Measurements from ENCODE around the gene EIF5A. TPM values are rescaled to one million over a fixed set of nuclear protein-coding genes. Genes with fewer than 3 reads are reported as not detected.

EIF5A gene
- polyA plus RNA-seq, 3 donors = 313 to 353 (median 324) TPM

Other genes starting within 250 kb of the EIF5A start
- 1 to 10 TPM in 1 of 3 donors, under 1 TPM in 2; 0.89 to 2.2 (median 0.92) TPM for gene CLEC10A, start 227.4 kb upstream of the EIF5A start, polyA plus RNA-seq (ENCODE audit: insufficient read length in 3 of 3)
- gene ASGR2, start 192.8 kb upstream of the EIF5A start, polyA plus RNA-seq (ENCODE audit: insufficient read length in 3 of 3) = 1 to 10 TPM in 2 of 3 donors, under 1 TPM in 1; 0.89 to 2.6 (median 2.1) TPM
- gene ASGR1, start 128.3 kb upstream of the EIF5A start, polyA plus RNA-seq (ENCODE audit: insufficient read length in 3 of 3) = 10 to 100 TPM in 1 of 3 donors, 1 to 10 TPM in 2; 6.1 to 10.7 (median 7.2) TPM
- gene DLG4, start 87.8 kb upstream of the EIF5A start, polyA plus RNA-seq (ENCODE audit: insufficient read length in 3 of 3) = 10 to 100 TPM; 28.3 to 47.7 (median 37.6) TPM
- 100 to 1,000 TPM; 438 to 579 (median 497) TPM for gene ACADVL, start 87.7 kb upstream of the EIF5A start, polyA plus RNA-seq (ENCODE audit: insufficient read length in 3 of 3)
- 10 to 100 TPM; 49.8 to 66.7 (median 64.4) TPM for gene DVL2, start 73.1 kb upstream of the EIF5A start, polyA plus RNA-seq (ENCODE audit: insufficient read length in 3 of 3)
- 10 to 100 TPM; 51.3 to 65.8 (median 53.1) TPM for gene PHF23, start 68.2 kb upstream of the EIF5A start, polyA plus RNA-seq (ENCODE audit: insufficient read length in 3 of 3)
- gene GABARAP, start 65.2 kb upstream of the EIF5A start, polyA plus RNA-seq (ENCODE audit: insufficient read length in 3 of 3) = 100 to 1,000 TPM; 435 to 476 (median 455) TPM
- gene CTDNEP1, start 55.9 kb upstream of the EIF5A start, polyA plus RNA-seq (ENCODE audit: insufficient read length in 3 of 3) = 100 to 1,000 TPM; 151 to 152 (median 151) TPM
- gene ELP5, start 55.4 kb upstream of the EIF5A start, polyA plus RNA-seq (ENCODE audit: insufficient read length in 3 of 3) = 10 to 100 TPM; 51.6 to 63.0 (median 55.1) TPM
- gene CLDN7, start 45.1 kb upstream of the EIF5A start, polyA plus RNA-seq (ENCODE audit: insufficient read length in 3 of 3) = 10 to 100 TPM; 41.1 to 74.2 (median 41.8) TPM
- 1 to 10 TPM; 1.8 to 2.7 (median 2.5) TPM for gene SLC2A4, start 25.9 kb upstream of the EIF5A start, polyA plus RNA-seq (ENCODE audit: insufficient read length in 3 of 3)
- 1 to 10 TPM; 3.8 to 5.3 (median 5.2) TPM for gene YBX2, start 13.0 kb upstream of the EIF5A start, polyA plus RNA-seq (ENCODE audit: insufficient read length in 3 of 3)
- 100 to 1,000 TPM in 1 of 3 donors, 10 to 100 TPM in 2; 95.6 to 101 (median 97.4) TPM for gene GPS2, start 7.7 kb downstream of the EIF5A start, polyA plus RNA-seq (ENCODE audit: insufficient read length in 3 of 3)
- 10 to 100 TPM; 30.6 to 38.2 (median 36.1) TPM for gene NEURL4, start 21.7 kb downstream of the EIF5A start, polyA plus RNA-seq (ENCODE audit: insufficient read length in 3 of 3)
- gene ACAP1, start 28.9 kb downstream of the EIF5A start, polyA plus RNA-seq (ENCODE audit: insufficient read length in 3 of 3) = 10 to 100 TPM in 1 of 3 donors, 1 to 10 TPM in 2; 7.0 to 12.5 (median 7.6) TPM
- 10 to 100 TPM; 10.7 to 13.9 (median 12.0) TPM for gene KCTD11, start 44.5 kb downstream of the EIF5A start, polyA plus RNA-seq (ENCODE audit: insufficient read length in 3 of 3)
- gene TMEM95, start 47.5 kb downstream of the EIF5A start, polyA plus RNA-seq (ENCODE audit: insufficient read length in 3 of 3) = not detected
- gene TNK1, start 73.5 kb downstream of the EIF5A start, polyA plus RNA-seq (ENCODE audit: insufficient read length in 3 of 3) = 1 to 10 TPM; 5.1 to 9.0 (median 6.0) TPM
- 10 to 100 TPM; 28.8 to 41.5 (median 41.4) TPM for gene PLSCR3, start 86.9 kb downstream of the EIF5A start, polyA plus RNA-seq (ENCODE audit: insufficient read length in 3 of 3)
- gene TMEM256, start 96.5 kb downstream of the EIF5A start, polyA plus RNA-seq (ENCODE audit: insufficient read length in 3 of 3) = 10 to 100 TPM; 81.9 to 99.2 (median 87.3) TPM
- 10 to 100 TPM; 21.4 to 36.4 (median 29.0) TPM for gene NLGN2, start 100.2 kb downstream of the EIF5A start, polyA plus RNA-seq (ENCODE audit: insufficient read length in 3 of 3)
- gene SPEM1, start 112.7 kb downstream of the EIF5A start, polyA plus RNA-seq (ENCODE audit: insufficient read length in 3 of 3) = under 1 TPM in 2 of 3 donors, not detected in 1; 0.10 to 0.22 TPM
- not detected for gene SPEM2, start 118.0 kb downstream of the EIF5A start, polyA plus RNA-seq (ENCODE audit: insufficient read length in 3 of 3)
- not detected for gene SPEM3, start 121.2 kb downstream of the EIF5A start, polyA plus RNA-seq (ENCODE audit: insufficient read length in 3 of 3)
- 1 to 10 TPM; 3.4 to 5.2 (median 4.6) TPM for gene TMEM102, start 127.8 kb downstream of the EIF5A start, polyA plus RNA-seq (ENCODE audit: insufficient read length in 3 of 3)
- gene FGF11, start 131.9 kb downstream of the EIF5A start, polyA plus RNA-seq (ENCODE audit: insufficient read length in 3 of 3) = 10 to 100 TPM in 1 of 3 donors, 1 to 10 TPM in 2; 5.6 to 12.6 (median 8.0) TPM
- gene CHRNB1, start 137.4 kb downstream of the EIF5A start, polyA plus RNA-seq (ENCODE audit: insufficient read length in 3 of 3) = 10 to 100 TPM in 2 of 3 donors, 1 to 10 TPM in 1; 9.3 to 10.7 (median 10.4) TPM
- 10 to 100 TPM; 34.9 to 54.9 (median 40.9) TPM for gene ZBTB4, start 172.0 kb downstream of the EIF5A start, polyA plus RNA-seq (ENCODE audit: insufficient read length in 3 of 3)
- under 1 TPM in 2 of 3 donors, not detected in 1; 0.26 TPM for gene SLC35G6, start 173.8 kb downstream of the EIF5A start, polyA plus RNA-seq (ENCODE audit: insufficient read length in 3 of 3)
- 100 to 1,000 TPM; 131 to 134 (median 134) TPM for gene POLR2A, start 176.7 kb downstream of the EIF5A start, polyA plus RNA-seq (ENCODE audit: insufficient read length in 3 of 3)
- gene TNFSF12, start 241.4 kb downstream of the EIF5A start, polyA plus RNA-seq (ENCODE audit: insufficient read length in 3 of 3) = 10 to 100 TPM; 19.0 to 26.6 (median 26.6) TPM

Measured in renal cortex interstitium (tissue), 3 donors.